Keratinocyte (primary cell): ENCODE results near the gene TSPAN16. TPM values are rescaled to one million over a fixed set of nuclear protein-coding genes. Genes with fewer than 3 reads are reported as not detected.

Experiments
- DNase-seq: peaks from one replicate; pipeline ENCODE4 v3.0.0-alpha.2; 2011; ENCODE audit warnings: low read depth, missing footprints, low spot score
- FAIRE-seq: peaks from 2 replicates; lab custom pipeline; 2011; peaks lifted over from hg19 to GRCh38; lab: Jason Lieb, UNC
- H2AFZ ChIP-seq: 2 replicates; pipeline ENCODE4 v1.6.0; 2012; ENCODE audit warnings: low read length, control low read depth, inconsistent platforms; ENCODE audit not compliant: control insufficient read depth
- H3K27ac ChIP-seq: 2 replicates; pipeline ENCODE4 v1.5.1; 2011; ENCODE audit warnings: low read length; ENCODE audit not compliant: control insufficient read depth, insufficient read depth
- H3K27me3 ChIP-seq: 3 replicates; pipeline ENCODE4 v1.6.0; 2011; ENCODE audit warnings: low read length; ENCODE audit not compliant: control insufficient read depth, insufficient read depth; ENCODE audit errors: extremely low read depth
- H3K36me3 ChIP-seq, 2 experiments: 2 replicates in 1 of 2; 3 replicates in 1 of 2; pipeline ENCODE4 v1.5.1; 2011; ENCODE audit warnings: low read length in 2 of 2, mild to moderate bottlenecking in 1 of 2; ENCODE audit not compliant: control insufficient read depth in 2 of 2, insufficient read depth in 2 of 2; ENCODE audit errors: extremely low read depth in 1 of 2
- H3K4me1 ChIP-seq: 3 replicates; pipeline ENCODE4 v1.5.1; 2011; ENCODE audit warnings: low read length; ENCODE audit not compliant: control insufficient read depth, insufficient read depth; ENCODE audit errors: extremely low read depth
- H3K4me2 ChIP-seq: 3 replicates; pipeline ENCODE4 v1.6.0; 2011; ENCODE audit warnings: low read depth, low read length; ENCODE audit not compliant: control insufficient read depth, insufficient read depth; ENCODE audit errors: extremely low read depth
- H3K4me3 ChIP-seq, 3 experiments: fragments of 200-600 bp in 1 of 3; sonication (generic) in 1 of 3; 2 replicates in 2 of 3; 3 replicates in 1 of 3; pipeline ENCODE4 v1.5.1; 2011 to 2016; ENCODE audit warnings: low read length in 3 of 3, mild to moderate bottlenecking in 3 of 3, control low read depth in 2 of 3, inconsistent platforms in 1 of 3, low read depth in 1 of 3, mixed read lengths in 1 of 3, mixed run types in 1 of 3, moderate library complexity in 1 of 3; ENCODE audit not compliant: control insufficient read depth in 2 of 3, insufficient read depth in 2 of 3; ENCODE audit errors: extremely low read depth in 1 of 3
- H3K79me2 ChIP-seq: 2 replicates; pipeline ENCODE4 v1.6.0; 2012; ENCODE audit warnings: low read length; ENCODE audit not compliant: control insufficient read depth, insufficient read depth
- H3K9ac ChIP-seq: 3 replicates; pipeline ENCODE4 v1.6.0; 2011; ENCODE audit warnings: low read length; ENCODE audit not compliant: control insufficient read depth, insufficient read depth; ENCODE audit errors: extremely low read depth
- H3K9me1 ChIP-seq: 3 replicates; pipeline ENCODE4 v1.6.0; 2011; ENCODE audit warnings: low read length; ENCODE audit not compliant: control insufficient read depth, insufficient read depth; ENCODE audit errors: extremely low read depth
- H3K9me3 ChIP-seq: 2 replicates; pipeline ENCODE4 v1.5.1; 2012; ENCODE audit warnings: low read depth, low read length; ENCODE audit not compliant: control insufficient read depth
- H4K20me1 ChIP-seq: 3 replicates; pipeline ENCODE4 v1.6.0; 2011; ENCODE audit warnings: low read length; ENCODE audit not compliant: control insufficient read depth, insufficient read depth; ENCODE audit errors: extremely low read depth
- CTCF ChIP-seq, 3 experiments: IDR thresholded peaks in 1 of 3; conservative IDR thresholded peaks in 1 of 3; optimal IDR thresholded peaks in 1 of 3; 2 replicates in 2 of 3; 3 replicates in 1 of 3; pipeline versions ENCODE3 to v1.5.1; 2011; ENCODE audit warnings: low read length in 3 of 3, mild to moderate bottlenecking in 3 of 3, moderate library complexity in 2 of 3, control low read depth in 1 of 3, inconsistent platforms in 1 of 3; ENCODE audit not compliant: insufficient read depth in 2 of 3; ENCODE audit errors: extremely low read depth in 1 of 3
- EZH2 ChIP-seq: IDR thresholded peaks from one replicate; pipeline ENCODE4 v1.6.1; 2012; ENCODE audit warnings: inconsistent platforms, mild to moderate bottlenecking, low read length, moderate library complexity
- dilution Hi-C: fragments of 300-500 bp; cut with MboI; formaldehyde crosslinking; loops from one replicate; pipeline ENCODE4 v1.7.0; 2020; ENCODE audit warnings: low sequenced_read_pairs; ENCODE audit not compliant: extremely low pct_ligation_motif_present
- polyA plus RNA-seq, 5 experiments: library from polyadenylated mRNA; depleted of rRNA in 3 of 5; stranded (reverse) in 3 of 5; stranded (forward) in 1 of 5; unstranded in 1 of 5; fragments of >200 nt; gene quantifications; 1 replicate in 1 of 5; 2 replicates in 3 of 5; 3 replicates in 1 of 5; pipeline versions ENCODE4 v1.2.1 to v1.2.3, GENCODE V29; 2011 to 2012; ENCODE audit warnings: missing spikeins in 2 of 5, low read depth in 1 of 5, low replicate concordance in 1 of 5

The TSPAN16 gene
- polyA plus RNA-seq, 1 donor (not counting 4 experiments of a cell fraction or from before 2014, with no cell fraction given), result not detected

GRCh38 chr19:11291991-11292390 is 4.0 kb upstream of the TSPAN16 start:
- dilution Hi-C loops, result no loop called here
- no peaks in the 10 kb centered on the region for H4K20me1 ChIP-seq

GRCh38 chr19:11293433-11294389 is 2.2 kb upstream of the TSPAN16 start:
- Histone ChIP-seq H2AFZ (peak overlapping the region; percentile 45), H3K4me3 (peak overlapping the region in 2 of 3 experiments; percentile 10 to 57), H3K27ac (no peak overlapping the region), H3K4me2 (peak overlapping the region; percentile 56), H3K79me2 (no peaks in the 10 kb centered on the region), H3K4me1 (peaks cover 7% of the 10 kb centered on the region), H3K27me3 (no peaks in the 10 kb centered on the region), H4K20me1 (no peaks in the 10 kb centered on the region), H3K9ac (no peak overlapping the region), H3K9me3 (no peaks in the 10 kb centered on the region), H3K36me3 (no peaks in the 10 kb centered on the region), H3K9me1 (no peaks in the 10 kb centered on the region)
- DNase-seq (peak; percentile 60), FAIRE-seq (no peak)
- dilution Hi-C loops, result no loop called here
- no peak for TF ChIP-seq EZH2
- TF ChIP-seq CTCF (optimal IDR thresholded peaks at IDR 0.05 in 1 of 3, IDR thresholded peaks at IDR 0.05 in 1 of 3, conservative IDR thresholded peaks at IDR 0.05 in 1 of 3; ENCODE audit: extremely low read depth in 1 of 3, insufficient read depth in 2 of 3, low read length in 3 of 3), result peak; percentile 82 to 99 (median 93)

More at GRCh38 chr19:11291991-11292390, 4.0 kb upstream of the TSPAN16 start:
- no peak overlapping the region for H3K4me3 ChIP-seq
- no peak overlapping the region for H2AFZ ChIP-seq
- H3K4me1 ChIP-seq, result peaks cover 7% of the 10 kb centered on the region
- H3K79me2 ChIP-seq, result no peaks in the 10 kb centered on the region
- H3K4me2 ChIP-seq, result no peak overlapping the region
- H3K9me3 ChIP-seq, result no peaks in the 10 kb centered on the region
- H3K27me3 ChIP-seq, result no peaks in the 10 kb centered on the region
- no peaks in the 10 kb centered on the region for H3K36me3 ChIP-seq
- H3K27ac ChIP-seq, result no peak overlapping the region
- TF ChIP-seq EZH2 (no peak), CTCF (optimal IDR thresholded peaks at IDR 0.05 in 1 of 3, IDR thresholded peaks at IDR 0.05 in 1 of 3, conservative IDR thresholded peaks at IDR 0.05 in 1 of 3; ENCODE audit: extremely low read depth in 1 of 3, insufficient read depth in 2 of 3, low read length in 3 of 3) (no peak)
- H3K9ac ChIP-seq, result no peak overlapping the region
- DNase-seq (no peak), FAIRE-seq (no peak)
- H3K9me1 ChIP-seq, result no peaks in the 10 kb centered on the region
